ENCODE measurements around the gene ASTN1. TPM values are rescaled to one million over a fixed set of nuclear protein-coding genes. Genes with fewer than 3 reads are reported as not detected.

ASTN1 gene
- total RNA-seq, 1 experiment from 2014 or later: not detected

- TF ChIP-seq CTCF (conservative IDR thresholded peaks at IDR 0.05) (no peak), EZH2 (IDR thresholded peaks at IDR 0.05; ENCODE audit: low read depth) (no peak)
Measured at GRCh38 chr1:177124577-177125278, 39.8 kb downstream of the ASTN1 start.

GRCh38 chr1:177122461-177123251, 41.9 kb downstream of the ASTN1 start:
- Histone ChIP-seq H3K9me2 (ENCODE audit: insufficient read depth) (no peaks in the 10 kb centered on the region), H3K4me1 (replicated peaks; ENCODE audit: insufficient read depth) (no peaks in the 10 kb centered on the region), H3K79me2 (ENCODE audit: low read depth) (no peaks in the 10 kb centered on the region), H3K4me3 (no peak overlapping the region), H4K20me1 (ENCODE audit: insufficient read depth) (no peaks in the 10 kb centered on the region), H2AFZ (no peak overlapping the region), H3K36me3 (ENCODE audit: low read depth) (no peaks in the 10 kb centered on the region), H3K27me3 (ENCODE audit: insufficient read depth, low read depth) (0 out of 2 replicates have a peak, but pooled peaks cover 10% of the 10 kb centered on the region), H3F3A (ENCODE audit: insufficient read depth, low read depth) (no peaks in the 10 kb centered on the region), H3K9me3 (ENCODE audit: insufficient read depth, low read depth) (no peaks in the 10 kb centered on the region), H3K4me2 (no peak overlapping the region), H3K27ac (no peak overlapping the region)
- intact Hi-C loops (cut with micrococcal nuclease; ENCODE audit: unreplicated experiment): no loop called here
- no peak for TF ChIP-seq EZH2 (IDR thresholded peaks at IDR 0.05; ENCODE audit: low read depth)
- TF ChIP-seq CTCF (conservative IDR thresholded peaks at IDR 0.05): no peak
- DNase-seq: no peak
- POLR2A ChIA-PET (ENCODE audit: unreplicated experiment): no interaction called here
- CTCF ChIA-PET: no interaction called here
- BruUV-seq (replicated peaks): no TSS peak

More at GRCh38 chr1:177124577-177125278, 39.8 kb downstream of the ASTN1 start:
- BruUV-seq (replicated peaks): no TSS peak
- H3K27ac ChIP-seq: no peak overlapping the region
- H3K9me2 ChIP-seq (ENCODE audit: insufficient read depth): no peaks in the 10 kb centered on the region
- H2AFZ ChIP-seq: no peak overlapping the region
- intact Hi-C loops (cut with micrococcal nuclease; ENCODE audit: unreplicated experiment): loop anchor here (5.0 kb wide), 2 partner anchors 98 to 748 kb away; no protein-coding TSS in a partner anchor
- H3K4me2 ChIP-seq: no peak overlapping the region
- ChIA-PET CTCF (no interaction called here), POLR2A (ENCODE audit: unreplicated experiment) (no interaction called here)
- no peak for DNase-seq
- no peaks in the 10 kb centered on the region for H3K36me3 ChIP-seq (ENCODE audit: low read depth)
- no peaks in the 10 kb centered on the region for H4K20me1 ChIP-seq (ENCODE audit: insufficient read depth)
- H3K79me2 ChIP-seq (ENCODE audit: low read depth): no peaks in the 10 kb centered on the region
- H3K27me3 ChIP-seq (ENCODE audit: insufficient read depth, low read depth): peaks cover 13% of the 10 kb centered on the region
- H3K4me3 ChIP-seq: no peak overlapping the region
- H3F3A ChIP-seq (ENCODE audit: insufficient read depth, low read depth): no peaks in the 10 kb centered on the region
- no peaks in the 10 kb centered on the region for H3K9me3 ChIP-seq (ENCODE audit: insufficient read depth, low read depth)
- H3K4me1 ChIP-seq (replicated peaks; ENCODE audit: insufficient read depth): no peaks in the 10 kb centered on the region

GRCh38 chr1:177119311-177119710, 45.2 kb downstream of the ASTN1 start:
- Histone ChIP-seq H3K79me2 (ENCODE audit: low read depth) (no peaks in the 10 kb centered on the region), H3K4me2 (no peak overlapping the region), H3K4me1 (replicated peaks; ENCODE audit: insufficient read depth) (no peaks in the 10 kb centered on the region), H4K20me1 (ENCODE audit: insufficient read depth) (no peaks in the 10 kb centered on the region), H3K27me3 (ENCODE audit: insufficient read depth, low read depth) (0 out of 2 replicates have a peak, but pooled peaks cover 10% of the 10 kb centered on the region), H3K36me3 (ENCODE audit: low read depth) (no peaks in the 10 kb centered on the region), H3K9me2 (ENCODE audit: insufficient read depth) (no peaks in the 10 kb centered on the region), H3K9me3 (ENCODE audit: insufficient read depth, low read depth) (no peaks in the 10 kb centered on the region), H3F3A (ENCODE audit: insufficient read depth, low read depth) (no peaks in the 10 kb centered on the region), H3K4me3 (no peak overlapping the region), H3K27ac (no peak overlapping the region), H2AFZ (no peak overlapping the region)
- intact Hi-C loops (cut with micrococcal nuclease; ENCODE audit: unreplicated experiment): no loop called here
- ChIA-PET CTCF (no interaction called here), POLR2A (ENCODE audit: unreplicated experiment) (no interaction called here)
- DNase-seq: no peak
- TF ChIP-seq EZH2 (IDR thresholded peaks at IDR 0.05; ENCODE audit: low read depth): no peak
- TF ChIP-seq CTCF (conservative IDR thresholded peaks at IDR 0.05): no peak
- BruUV-seq (replicated peaks): no TSS peak
